GM23338 (cell line): ENCODE measurements around the gene PSMD13. TPM values are rescaled to one million over a fixed set of nuclear protein-coding genes. Genes with fewer than 3 reads are reported as not detected.

ENCODE experiments used
- ATAC-seq: fragments of 200-7000 bp; cut with Tn5 transposase; 3 replicates; pipeline ENCODE4 v1.9.1; 2020
- DNase-seq: peaks from one replicate; pipeline ENCODE4 v3.0.0-alpha.2; 2015; ENCODE audit warnings: low spot score
- H2AFZ ChIP-seq: fragments of 200-600 bp; sonication (generic); 2 replicates; pipeline ENCODE4 v1.8.0; 2016; ENCODE audit warnings: antibody characterized with exemption, mild to moderate bottlenecking, moderate library complexity
- H3F3A ChIP-seq: fragments of 200-600 bp; sonication (generic); replicated peaks from 2 replicates; pipeline ENCODE4 v1.8.0; 2017; ENCODE audit warnings: antibody characterized with exemption, mixed run types, low read depth
- H3K27ac ChIP-seq: fragments of 200-600 bp; sonication (generic); 2 replicates; pipeline ENCODE4 v1.6.1; 2016; ENCODE audit warnings: low read depth
- H3K27me3 ChIP-seq: fragments of 200-600 bp; sonication (generic); 2 replicates; pipeline ENCODE4 v1.8.0; 2016; ENCODE audit warnings: mild to moderate bottlenecking, mixed run types, moderate library complexity; ENCODE audit not compliant: insufficient read depth
- H3K36me3 ChIP-seq: fragments of 200-600 bp; sonication (generic); 2 replicates; pipeline ENCODE4 v1.8.0; 2016; ENCODE audit warnings: mild to moderate bottlenecking; ENCODE audit not compliant: insufficient read depth
- H3K4me1 ChIP-seq: fragments of 200-600 bp; sonication (generic); 2 replicates; pipeline ENCODE4 v1.8.0; 2016; ENCODE audit warnings: mild to moderate bottlenecking, moderate library complexity; ENCODE audit not compliant: insufficient read depth
- H3K4me2 ChIP-seq: fragments of 200-600 bp; sonication (generic); 2 replicates; pipeline ENCODE4 v1.7.1; 2017; ENCODE audit warnings: mixed run types
- H3K4me3 ChIP-seq: fragments of 200-600 bp; sonication (generic); 2 replicates; pipeline ENCODE4 v1.6.1; 2016; ENCODE audit warnings: mixed run types
- H3K79me2 ChIP-seq: fragments of 200-600 bp; sonication (generic); replicated peaks from 2 replicates; pipeline ENCODE4 v1.8.0; 2017; ENCODE audit warnings: mild to moderate bottlenecking; ENCODE audit not compliant: insufficient read depth
- H3K9me2 ChIP-seq: fragments of 200-600 bp; sonication (generic); 2 replicates; pipeline ENCODE4 v1.8.0; 2017; ENCODE audit not compliant: insufficient read depth
- H4K20me1 ChIP-seq: fragments of 200-600 bp; sonication (generic); replicated peaks from 2 replicates; pipeline ENCODE4 v1.8.0; 2017; ENCODE audit warnings: mild to moderate bottlenecking; ENCODE audit not compliant: insufficient read depth
- H3K27ac Mint-ChIP-seq: 2 replicates; pipeline ENCODE4 v1.8.0; 2020; ENCODE audit warnings: inconsistent platforms, mild to moderate bottlenecking, moderate library complexity, mixed read lengths
- H3K27me3 Mint-ChIP-seq: 3 replicates; pipeline ENCODE4 v1.8.0; 2022; ENCODE audit warnings: low read depth, mild to moderate bottlenecking, moderate library complexity, mixed read lengths, inconsistent platforms; ENCODE audit not compliant: insufficient read depth, poor library complexity
- H3K36me3 Mint-ChIP-seq: 3 replicates; pipeline ENCODE4 v1.8.0; 2021; ENCODE audit warnings: low read depth, mild to moderate bottlenecking, inconsistent platforms, moderate library complexity, mixed read lengths
- H3K4me1 Mint-ChIP-seq: 3 replicates; pipeline ENCODE4 v1.8.0; 2020; ENCODE audit warnings: mild to moderate bottlenecking, inconsistent platforms, mixed read lengths
- H3K4me3 Mint-ChIP-seq: 3 replicates; pipeline ENCODE4 v1.8.0; 2021; ENCODE audit warnings: moderate library complexity, mild to moderate bottlenecking, inconsistent platforms, mixed read lengths
- H3K9me3 Mint-ChIP-seq: 3 replicates; pipeline ENCODE4 v1.8.0; 2020; ENCODE audit warnings: moderate library complexity, mild to moderate bottlenecking, inconsistent platforms, mixed read lengths
- CREB1 ChIP-seq: fragments of 250-450 bp; sonication (Bioruptor Pico); IDR thresholded peaks from 2 replicates; pipeline ENCODE4 v1.5.0; 2020; ENCODE audit warnings: low read depth, mild to moderate bottlenecking, moderate library complexity
- CTCF ChIP-seq, 2 experiments: fragments of 200-600 bp in 1 of 2; sonication (generic) in 1 of 2; conservative IDR thresholded peaks; 2 replicates each; pipeline versions ENCODE4 v1.5.1 to v1.6.1; 2016 to 2017; ENCODE audit warnings: antibody characterized with exemption in 2 of 2, low read depth in 2 of 2, mild to moderate bottlenecking in 2 of 2, moderate library complexity in 1 of 2
- ETS1 ChIP-seq: IDR thresholded peaks from 2 replicates; pipeline ENCODE4 v1.6.1; 2016; ENCODE audit warnings: antibody characterized with exemption
- EZH2 ChIP-seq: fragments of 200-600 bp; sonication (generic); IDR thresholded peaks from one replicate; pipeline ENCODE4 v1.8.0; 2017; ENCODE audit warnings: antibody characterized with exemption, mild to moderate bottlenecking, low read depth; ENCODE audit not compliant: unreplicated experiment
- EZH2phosphoT487 ChIP-seq: fragments of 200-600 bp; sonication (generic); IDR thresholded peaks from one replicate; pipeline ENCODE4 v1.8.1; 2018; ENCODE audit warnings: antibody characterized with exemption; ENCODE audit not compliant: unreplicated experiment
- JUNB ChIP-seq: IDR thresholded peaks from one replicate; pipeline ENCODE4 v1.6.1; 2016; ENCODE audit warnings: antibody characterized with exemption; ENCODE audit not compliant: unreplicated experiment
- NANOG ChIP-seq: IDR thresholded peaks from 2 replicates; pipeline ENCODE4 v1.6.1; 2016; ENCODE audit warnings: antibody characterized with exemption, borderline replicate concordance
- POLR2AphosphoS5 ChIP-seq: IDR thresholded peaks from 2 replicates; pipeline ENCODE4 v1.6.1; 2016; ENCODE audit warnings: antibody characterized with exemption, low read depth
- REST ChIP-seq: IDR thresholded peaks from one replicate; pipeline ENCODE4 v1.6.1; 2018; ENCODE audit warnings: antibody characterized with exemption; ENCODE audit not compliant: unreplicated experiment
- STAT1 ChIP-seq: IDR thresholded peaks from one replicate; pipeline ENCODE4 v1.6.1; 2016; ENCODE audit warnings: antibody characterized with exemption; ENCODE audit not compliant: unreplicated experiment
- ZNF114 ChIP-seq: fragments of 250-450 bp; sonication (Bioruptor Pico); IDR thresholded peaks from 2 replicates; pipeline ENCODE4 v1.5.0; 2020; ENCODE audit warnings: mild to moderate bottlenecking, moderate library complexity
- ZNF331 ChIP-seq: fragments of 250-450 bp; sonication (Bioruptor Pico); IDR thresholded peaks from 2 replicates; pipeline ENCODE4 v1.5.0; 2020; ENCODE audit warnings: low read depth, mild to moderate bottlenecking, moderate library complexity
- ZNF462 ChIP-seq: fragments of 250-450 bp; sonication (Bioruptor Pico); IDR thresholded peaks from 2 replicates; pipeline ENCODE4 v1.5.0; 2020; ENCODE audit warnings: mild to moderate bottlenecking, moderate library complexity
- polyA plus RNA-seq: library from polyadenylated mRNA; unstranded; fragments of >200 nt; fragmentation: Nextera tagmentation; extraction: Ambion mirVana; gene quantifications from 2 replicates; pipeline ENCODE4 v1.2.1, GENCODE V29; 2016
- total RNA-seq: library from RNA; depleted of rRNA; stranded (reverse); fragments of >200 nt; shearing (Covaris generic); gene quantifications from 2 replicates; pipeline ENCODE4 v1.2.3, GENCODE V29; 2014

PSMD13 gene
- total and polyA plus RNA-seq, 2 experiments from 2014 or later = 111 to 114 TPM

- H4K20me1 ChIP-seq = no peaks in the 10 kb centered on the region
- no peak overlapping the region for H3K27ac ChIP-seq
- Mint-ChIP-seq H3K4me1 (no peaks in the 10 kb centered on the region; the same call in none of the 3 replicates), H3K36me3 (peaks cover 45% of the 10 kb centered on the region), H3K27me3 (peaks cover 1% of the 10 kb centered on the region), H3K9me3 (peaks cover 5% of the 10 kb centered on the region; the same call in 1 of the 3 replicates), H3K4me3 (no peak overlapping the region), H3K27ac (no peak overlapping the region; the same call in 1 of the 2 replicates)
- DNase-seq (no peak), ATAC-seq (no peak)
- H3K4me2 ChIP-seq = no peak overlapping the region
- no peaks in the 10 kb centered on the region for H3K4me1 ChIP-seq
- no peak overlapping the region for H3K4me3 ChIP-seq
- H3K27me3 ChIP-seq = no peaks in the 10 kb centered on the region
- TF ChIP-seq CREB1 (no peak), CTCF (conservative IDR thresholded peaks at IDR 0.05; ENCODE audit: low read depth in 2 of 2) (no peak), ETS1 (no peak), EZH2 (no peak), REST (no peak), ZNF331 (CRISPR knock-in tag) (no peak), POLR2AphosphoS5 (no peak), STAT1 (no peak), EZH2phosphoT487 (no peak), NANOG (no peak), ZNF462 (CRISPR knock-in tag) (no peak), ZNF114 (CRISPR knock-in tag) (no peak), JUNB (no peak)
- peaks cover 12% of the 10 kb centered on the region; the same call in 1 of the 2 replicates for H3K36me3 ChIP-seq
- no peaks in the 10 kb centered on the region for H3K79me2 ChIP-seq
- H2AFZ ChIP-seq = no peak overlapping the region
- H3K9me2 ChIP-seq = peaks cover 4% of the 10 kb centered on the region; the same call in 1 of the 2 replicates
- peaks cover 16% of the 10 kb centered on the region for H3F3A ChIP-seq
These were observed 16.5 kb downstream of the PSMD13 start for GRCh38 chr11:253160-253885.
